Activated CD4-positive, alpha-beta T cell treated with anti-CD3 and anti-CD28 coated beads for 24 hours (primary cell): Measurements from ENCODE around the gene PPP1R18.
"Not testable (repeated sequence)": the region's sequence is repeated elsewhere in the genome, so short reads cannot be mapped to it uniquely, and the experiment has no call there.

ENCODE experiments used
- DNase-seq, 2 donors: peaks; one replicate each; pipeline ENCODE4 v3.0.0-alpha.2; 2020; ENCODE audit warnings: low read depth in 2 of 2

PPP1R18 gene

GRCh38 chr6:30686009-30686907 is at the start of gene PPP1R18:
PPP1R18 (minus strand) TSS chr6:30686645; CDS start chr6:30686018, 627 bp downstream.
- DNase-seq, result peak; percentile 71 to 82

- no peak for DNase-seq
Measured at GRCh38 chr6:30735668-30736314, 49.3 kb upstream of the PPP1R18 start.

- no peak for DNase-seq
Measured at GRCh38 chr6:30732237-30732943, 45.9 kb upstream of the PPP1R18 start.

GRCh38 chr6:30730601-30731435 is 44.4 kb upstream of the PPP1R18 start:
- DNase-seq, result peak; percentile 76 to 82

- no peak for DNase-seq
Measured at GRCh38 chr6:30727920-30728553, 41.6 kb upstream of the PPP1R18 start.

GRCh38 chr6:30726506-30727413 is 40.3 kb upstream of the PPP1R18 start:
- no peak for DNase-seq

- no peak for DNase-seq
Measured at GRCh38 chr6:30725713-30726505, 39.5 kb upstream of the PPP1R18 start.

GRCh38 chr6:30724906-30725667 is 38.6 kb upstream of the PPP1R18 start:
- DNase-seq, result no peak

GRCh38 chr6:30723843-30724741 is 37.6 kb upstream of the PPP1R18 start:
- DNase-seq, result not testable (repeated sequence)

- DNase-seq, result not testable (repeated sequence)
Measured at GRCh38 chr6:30723159-30723842, 36.9 kb upstream of the PPP1R18 start.

GRCh38 chr6:30722280-30723112 is 36.1 kb upstream of the PPP1R18 start:
- DNase-seq, result peak; percentile 75 to 81

GRCh38 chr6:30722025-30722279 is 35.5 kb upstream of the PPP1R18 start:
- DNase-seq, result not testable (repeated sequence)

- DNase-seq, result peak; percentile 94 to 97
Measured at GRCh38 chr6:30721198-30722024, 35.0 kb upstream of the PPP1R18 start.

GRCh38 chr6:30720738-30721197 is 34.3 kb upstream of the PPP1R18 start:
- no peak for DNase-seq
